KOPT-K1 (cell line): ENCODE results near the gene SCOC.

Experiments used
- H3K27ac ChIP-seq: fragments of 200-600 bp; sonication (generic); 2 replicates; pipeline ENCODE4 v1.5.1; 2016; ENCODE audit warnings: antibody characterized with exemption, mild to moderate bottlenecking, low read depth, low read length; ENCODE audit not compliant: poor library complexity, severe bottlenecking
- H3K36me3 ChIP-seq: fragments of 200-600 bp; sonication (generic); 2 replicates; pipeline ENCODE4 v1.5.1; 2017; ENCODE audit warnings: antibody characterized with exemption, mild to moderate bottlenecking, low read length, moderate library complexity; ENCODE audit not compliant: insufficient read depth
- H3K9me3 ChIP-seq: fragments of 200-600 bp; sonication (generic); 2 replicates; pipeline ENCODE4 v1.5.1; 2017; ENCODE audit warnings: antibody characterized with exemption, low read length, mild to moderate bottlenecking; ENCODE audit not compliant: insufficient read depth, poor library complexity, severe bottlenecking

Gene SCOC

DNA sequence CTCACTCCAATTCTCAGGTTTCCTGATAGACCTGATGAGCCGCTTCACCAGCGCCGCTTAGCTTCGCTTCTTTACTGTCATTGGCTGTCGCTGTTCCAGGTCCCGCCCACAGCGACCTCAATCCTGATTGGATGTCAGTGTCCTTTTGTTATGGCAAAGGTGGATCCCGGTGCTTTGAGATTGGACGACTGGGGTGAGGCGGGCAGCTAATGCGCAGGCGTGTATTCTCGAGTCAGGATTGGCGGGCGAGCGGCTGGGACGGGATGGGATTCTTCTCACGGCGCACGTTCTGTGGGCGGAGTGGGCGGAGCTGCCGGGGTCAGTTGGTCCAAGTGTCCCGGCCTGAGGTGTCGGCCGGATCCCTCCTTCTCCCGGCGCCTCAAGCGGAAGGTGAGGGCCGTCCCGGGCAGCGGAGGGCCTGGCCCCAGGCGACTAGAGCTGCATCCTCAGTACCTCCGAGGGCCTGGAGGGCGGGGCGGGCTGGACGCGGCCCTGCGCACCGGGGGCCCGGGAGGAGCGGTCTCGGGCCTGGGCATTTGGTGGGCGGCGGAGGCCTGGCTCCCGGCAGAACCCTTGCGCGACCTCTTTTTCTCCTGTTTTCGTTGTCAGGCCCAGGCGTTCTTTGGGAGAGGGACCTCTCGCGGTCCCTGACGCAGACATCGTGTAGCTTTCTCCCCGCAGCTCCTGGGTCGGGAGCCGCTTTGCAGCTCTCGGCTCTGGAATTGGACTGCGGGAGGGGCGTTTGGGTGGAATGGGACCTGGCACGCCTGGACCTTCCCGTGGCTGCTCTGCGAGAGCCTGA is at the start of gene SCOC:
SCOC (plus strand) TSS at position 319 of the 802 bp plus-strand sequence. CDS start 5,525 bp downstream, outside the sequence.
- Histone ChIP-seq H3K27ac (peak within 1 kb of the TSS; percentile 62), H3K9me3 (no peaks in the 10 kb centered on the region)

DNA sequence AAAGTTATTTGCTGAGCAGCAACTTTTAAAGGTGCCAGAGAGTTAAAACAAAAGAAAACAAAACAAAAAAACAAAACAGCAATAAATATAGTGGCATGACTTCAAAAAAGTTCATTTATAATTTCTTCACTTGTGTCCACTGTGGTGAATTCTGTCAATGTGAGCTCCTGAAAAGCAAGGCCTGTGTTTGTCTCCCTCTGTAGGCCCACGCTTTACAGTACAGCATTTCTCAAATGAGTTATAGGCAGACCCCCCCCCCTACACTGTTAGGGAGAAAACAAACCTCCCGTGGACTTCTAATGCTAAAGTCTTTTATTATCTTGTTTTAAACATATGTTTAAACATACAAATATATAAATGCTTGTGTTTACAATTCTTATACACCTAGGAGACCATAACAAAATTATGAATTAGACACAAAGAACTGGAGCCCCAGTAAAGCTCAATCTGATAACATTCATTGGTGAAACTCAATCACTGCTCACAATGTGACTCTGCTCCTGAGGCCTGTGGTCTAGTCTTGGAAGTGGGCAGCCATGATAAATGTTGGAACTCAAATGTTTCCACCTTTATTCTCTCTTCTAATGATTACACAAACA is 47.0 kb upstream of the SCOC start:
- Histone ChIP-seq H3K36me3 (no peaks in the 10 kb centered on the region), H3K27ac (no peak overlapping the region), H3K9me3 (no peaks in the 10 kb centered on the region)

More for the DNA sequence above, at the start of gene SCOC:
- H3K36me3 ChIP-seq: no peaks in the 10 kb centered on the region

DNA sequence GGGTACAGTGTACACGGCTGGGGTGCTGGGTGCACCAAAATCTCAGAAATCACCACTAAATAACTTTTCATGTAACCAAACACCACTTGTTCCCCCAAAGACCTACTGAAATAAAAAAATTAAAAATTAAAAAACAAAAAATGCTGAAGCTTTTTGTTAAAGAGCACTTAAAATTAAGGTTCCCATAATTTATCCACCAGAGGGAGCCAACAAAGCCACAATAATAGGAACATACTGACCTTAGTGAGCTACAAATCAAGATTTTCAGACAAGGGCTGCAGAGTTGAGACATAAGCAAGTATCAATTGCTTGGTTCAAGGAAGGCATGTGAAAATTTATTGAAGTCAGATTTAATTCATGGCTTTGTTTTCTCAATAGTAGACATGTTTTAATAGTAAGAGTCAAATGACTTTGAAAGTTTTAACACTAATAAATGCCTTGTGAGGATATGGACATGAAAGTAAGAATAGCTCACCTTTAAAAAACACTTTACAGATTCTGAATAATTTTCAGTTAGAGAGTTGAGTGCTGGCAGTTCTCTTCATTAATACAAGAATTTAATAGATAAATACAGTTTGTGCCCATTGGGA is 43.0 kb upstream of the SCOC start:
- H3K9me3 ChIP-seq: no peaks in the 10 kb centered on the region

DNA sequence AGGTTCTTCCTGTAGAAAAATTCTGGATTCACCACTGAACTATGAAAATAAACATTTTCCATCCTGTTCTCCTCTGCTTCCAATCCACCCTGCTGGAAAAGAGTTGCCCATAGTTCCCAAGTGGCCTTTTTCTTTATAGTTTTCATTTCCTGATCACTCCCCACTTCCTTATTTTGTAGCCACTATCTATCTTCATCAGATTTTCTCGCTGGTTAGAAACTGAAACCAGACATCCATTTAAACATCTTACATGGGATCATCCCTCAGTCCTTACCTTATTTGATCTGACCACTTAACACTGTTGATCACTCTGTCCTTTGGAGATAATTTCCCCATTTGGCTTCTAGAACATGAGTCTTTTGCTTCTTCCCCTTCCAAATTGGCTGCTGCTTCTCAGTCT is 42.2 kb upstream of the SCOC start:
- Histone ChIP-seq H3K27ac (no peak overlapping the region), H3K9me3 (no peaks in the 10 kb centered on the region), H3K36me3 (no peaks in the 10 kb centered on the region)

More for the DNA sequence above, 43.0 kb upstream of the SCOC start:
- no peak overlapping the region for H3K27ac ChIP-seq
- no peaks in the 10 kb centered on the region for H3K36me3 ChIP-seq

DNA sequence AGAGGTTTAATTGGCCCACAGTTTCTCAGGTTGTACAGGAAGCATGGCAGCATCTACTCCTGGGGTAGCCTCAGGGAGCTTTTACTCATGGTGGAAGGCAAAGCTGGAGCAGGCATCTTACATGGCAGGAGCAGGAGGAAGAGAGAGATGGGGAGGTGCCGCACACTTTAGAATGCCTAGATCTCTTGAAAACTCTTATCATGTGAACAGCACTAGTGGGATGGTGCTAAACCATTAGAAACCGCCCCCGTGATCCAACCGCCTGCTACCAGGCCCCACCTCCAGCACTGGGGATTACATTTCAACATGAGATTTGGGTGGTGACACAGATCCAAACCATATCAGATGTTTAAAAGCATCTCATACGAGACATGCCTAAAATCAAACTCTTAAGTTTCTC is 41.6 kb upstream of the SCOC start:
- Histone ChIP-seq H3K36me3 (no peaks in the 10 kb centered on the region), H3K27ac (no peak overlapping the region), H3K9me3 (no peaks in the 10 kb centered on the region)

DNA sequence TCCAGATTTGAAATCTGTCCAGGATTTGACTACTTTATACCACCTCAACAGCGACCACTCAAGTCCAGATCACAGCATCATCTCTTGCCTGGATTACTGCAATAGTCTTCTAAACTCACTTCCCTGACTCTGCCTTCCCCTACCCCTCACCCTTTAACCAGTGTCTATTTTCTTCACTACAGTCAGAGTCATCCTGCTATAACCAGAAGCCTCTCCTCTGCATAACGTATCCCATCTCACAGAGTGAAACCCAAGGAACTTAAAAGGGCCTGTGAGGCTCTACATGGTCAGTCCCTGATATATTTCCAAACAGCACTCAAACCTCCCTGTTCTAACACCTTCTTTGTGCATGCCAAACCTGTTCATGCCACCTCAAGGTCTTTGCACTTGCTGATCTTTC is 40.7 kb upstream of the SCOC start:
- Histone ChIP-seq H3K9me3 (no peaks in the 10 kb centered on the region), H3K36me3 (no peaks in the 10 kb centered on the region), H3K27ac (no peak overlapping the region)

DNA sequence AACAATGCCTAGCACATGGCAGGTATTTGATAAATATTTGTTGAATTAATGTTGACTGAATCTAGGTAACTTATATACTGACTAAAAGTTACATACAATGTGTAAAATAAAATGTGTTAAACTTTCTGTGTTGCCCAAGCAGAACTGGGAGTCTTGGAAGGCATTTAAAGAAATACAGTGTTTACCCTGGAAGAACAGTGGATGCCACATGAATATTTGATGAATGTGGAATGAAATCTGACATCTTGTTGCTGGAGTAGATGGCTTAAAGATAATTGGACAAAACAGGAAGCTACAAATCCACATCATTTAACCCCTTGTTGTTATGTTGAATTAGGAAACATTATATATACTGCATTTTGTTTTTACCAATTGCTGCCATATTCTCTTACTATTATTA is 39.9 kb upstream of the SCOC start:
- H3K36me3 ChIP-seq: no peaks in the 10 kb centered on the region
- H3K9me3 ChIP-seq: no peaks in the 10 kb centered on the region
- no peak overlapping the region for H3K27ac ChIP-seq

DNA sequence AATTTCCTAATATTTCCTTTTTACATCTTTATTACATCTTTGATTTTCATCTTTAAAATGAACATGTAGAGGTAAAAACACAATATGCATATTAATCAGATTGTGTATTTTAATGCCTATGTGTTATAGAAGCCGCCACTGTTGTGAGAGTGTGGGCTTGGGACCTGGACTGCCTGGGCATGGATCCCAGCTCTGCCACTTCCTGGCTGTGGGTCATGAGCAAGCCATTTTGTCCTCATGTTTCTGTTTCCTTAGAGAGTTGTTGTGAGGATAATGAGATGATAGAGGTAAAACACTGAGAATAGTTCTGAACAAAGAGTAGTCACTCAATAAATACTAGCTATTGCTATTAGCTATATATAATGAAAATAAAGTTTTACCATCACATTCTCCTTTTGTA is 38.4 kb upstream of the SCOC start:
- Histone ChIP-seq H3K36me3 (no peaks in the 10 kb centered on the region), H3K9me3 (no peaks in the 10 kb centered on the region), H3K27ac (no peak overlapping the region)

DNA sequence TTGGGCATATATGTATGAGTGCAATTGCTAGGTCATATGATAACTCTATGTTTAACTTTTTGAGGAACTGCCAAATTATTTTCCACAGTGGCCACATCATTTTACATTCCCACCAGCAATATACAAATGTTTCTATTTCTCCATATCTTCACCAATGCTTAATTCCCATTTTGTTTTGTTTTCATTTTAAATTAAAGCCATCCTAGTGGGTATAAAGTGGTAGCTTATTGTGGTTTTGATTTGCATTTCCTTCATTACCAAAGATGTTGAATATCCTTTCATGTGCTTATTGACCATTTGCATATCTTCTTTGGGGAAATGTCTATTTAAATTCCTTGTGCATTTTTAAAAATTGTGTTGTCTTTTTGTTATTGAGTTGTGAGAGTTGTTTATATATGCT is 36.7 kb upstream of the SCOC start:
- H3K36me3 ChIP-seq: no peaks in the 10 kb centered on the region
- H3K9me3 ChIP-seq: no peaks in the 10 kb centered on the region
- no peak overlapping the region for H3K27ac ChIP-seq

DNA sequence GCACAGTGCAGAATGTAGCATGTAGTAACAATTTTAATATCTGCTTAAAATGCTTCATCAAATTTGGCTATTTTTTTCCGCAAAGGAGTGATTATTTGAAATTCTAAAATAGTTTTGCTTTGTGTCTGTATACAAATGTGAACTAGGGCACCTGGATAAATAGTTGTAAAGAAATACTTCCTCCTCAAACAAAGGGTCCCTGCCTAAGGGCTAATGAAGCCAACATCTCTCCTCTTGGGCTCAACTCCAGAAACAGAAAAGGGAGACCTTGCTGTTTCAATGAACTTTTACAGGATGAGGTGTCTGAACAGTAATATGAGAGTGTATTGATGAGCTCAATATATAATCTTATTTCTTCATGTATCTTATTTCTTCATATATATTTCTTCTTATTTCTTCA is 30.8 kb upstream of the SCOC start:
- Histone ChIP-seq H3K9me3 (no peaks in the 10 kb centered on the region), H3K36me3 (no peaks in the 10 kb centered on the region), H3K27ac (no peak overlapping the region)

DNA sequence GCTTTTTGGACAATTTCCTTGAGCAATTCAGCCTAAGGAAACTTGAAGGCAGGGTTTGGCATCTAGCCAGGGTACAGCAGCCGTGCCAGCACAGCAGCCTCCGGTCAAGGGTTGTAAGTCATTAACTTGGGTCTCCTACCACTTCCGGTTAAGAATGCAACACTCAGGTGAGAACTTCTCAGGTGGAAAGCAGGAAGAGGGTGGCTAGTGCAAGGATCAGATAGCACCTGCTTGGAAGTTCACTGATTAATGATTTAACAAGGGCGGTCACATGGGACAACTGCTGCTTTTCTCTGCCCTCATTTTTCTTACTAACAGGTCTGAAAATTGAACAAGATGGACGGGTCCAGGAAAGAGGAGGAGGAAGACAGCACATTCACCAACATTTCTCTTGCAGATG is 30.1 kb upstream of the SCOC start:
- no peaks in the 10 kb centered on the region for H3K36me3 ChIP-seq
- H3K27ac ChIP-seq: no peak overlapping the region
- no peaks in the 10 kb centered on the region for H3K9me3 ChIP-seq

DNA sequence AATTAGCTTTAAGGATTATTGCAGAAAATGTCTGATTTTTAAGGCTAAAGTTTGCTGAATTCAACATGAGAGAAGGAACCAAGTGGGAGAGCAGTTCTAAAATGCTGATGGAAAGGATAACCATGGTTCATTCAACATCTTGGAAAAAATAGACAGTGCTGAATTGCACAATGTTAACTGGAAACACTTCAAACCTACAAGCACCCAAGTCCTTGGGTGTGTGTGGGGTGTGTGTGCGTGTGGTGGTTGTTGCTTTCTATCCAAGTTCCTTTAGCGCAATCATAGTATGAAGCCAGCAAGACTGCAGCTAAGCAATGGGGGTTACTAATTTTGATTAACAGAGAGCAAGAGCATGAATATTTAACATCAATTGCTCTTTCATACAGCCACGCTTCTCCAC is 29.3 kb upstream of the SCOC start:
- Histone ChIP-seq H3K27ac (no peak overlapping the region), H3K36me3 (no peaks in the 10 kb centered on the region), H3K9me3 (no peaks in the 10 kb centered on the region)

DNA sequence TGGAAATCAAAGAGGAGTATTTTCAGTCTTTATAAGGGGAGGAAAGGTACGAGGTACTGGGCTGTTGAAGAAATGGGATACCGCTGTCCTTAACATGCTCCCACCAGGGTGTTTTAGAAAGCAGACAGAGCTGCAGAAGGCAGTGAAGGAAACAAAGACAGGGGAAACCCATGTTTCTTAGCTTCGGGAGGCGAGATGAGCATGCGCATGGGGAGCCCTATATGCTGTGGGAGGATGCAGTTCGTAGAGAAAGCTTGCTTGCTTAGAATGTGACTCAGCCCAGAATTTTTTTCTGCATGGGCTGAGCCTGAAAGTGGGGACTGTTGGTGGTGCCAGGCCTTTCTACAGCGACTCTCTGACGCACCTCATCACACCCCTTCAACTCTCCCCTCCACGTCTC is 28.8 kb upstream of the SCOC start:
- Histone ChIP-seq H3K27ac (no peak overlapping the region), H3K36me3 (no peaks in the 10 kb centered on the region), H3K9me3 (no peaks in the 10 kb centered on the region)

DNA sequence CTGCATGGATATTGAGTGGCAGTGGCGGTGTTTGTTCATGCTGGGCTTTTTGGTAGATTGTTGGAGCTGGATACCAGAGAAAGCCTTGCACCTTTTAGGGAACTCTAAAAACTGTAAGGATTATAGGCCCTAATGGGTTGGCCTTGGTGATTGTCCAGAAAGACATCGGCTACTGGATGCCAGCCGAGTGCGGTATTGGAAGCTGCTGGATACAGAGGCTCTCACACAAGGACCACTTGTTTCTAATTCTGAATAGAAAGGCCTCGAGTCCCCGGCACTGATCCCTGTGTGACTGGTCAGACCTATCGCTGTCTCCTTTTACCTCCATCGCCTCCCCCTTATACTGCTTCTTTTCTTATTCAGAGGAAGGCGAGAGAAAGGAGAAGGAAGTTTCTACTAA is 27.3 kb upstream of the SCOC start:
- no peaks in the 10 kb centered on the region for H3K9me3 ChIP-seq
- H3K36me3 ChIP-seq: no peaks in the 10 kb centered on the region
- no peak overlapping the region for H3K27ac ChIP-seq

DNA sequence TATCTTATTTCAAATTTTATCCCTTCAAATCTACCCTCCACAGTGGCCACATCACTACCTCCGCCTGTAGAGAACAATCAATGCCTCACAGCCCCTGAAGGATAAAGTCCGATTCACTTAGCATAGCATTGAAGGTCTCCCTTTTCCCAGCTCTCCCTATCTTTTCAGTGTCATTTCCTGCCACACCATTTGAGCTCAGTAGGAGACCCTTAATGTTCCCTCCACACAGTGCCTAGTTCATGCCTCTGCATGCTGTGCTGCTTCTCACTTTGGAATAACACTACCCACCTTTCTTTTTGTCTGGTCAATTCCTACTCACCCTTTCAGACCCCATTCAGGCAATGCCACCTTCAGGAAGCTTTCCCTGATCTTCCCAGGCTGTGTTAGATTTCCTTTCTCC is 23.6 kb upstream of the SCOC start:
- Histone ChIP-seq H3K36me3 (no peaks in the 10 kb centered on the region), H3K27ac (no peak overlapping the region), H3K9me3 (no peaks in the 10 kb centered on the region)
